ENCODE measurements around the gene YBX3.

Gene YBX3

DNA sequence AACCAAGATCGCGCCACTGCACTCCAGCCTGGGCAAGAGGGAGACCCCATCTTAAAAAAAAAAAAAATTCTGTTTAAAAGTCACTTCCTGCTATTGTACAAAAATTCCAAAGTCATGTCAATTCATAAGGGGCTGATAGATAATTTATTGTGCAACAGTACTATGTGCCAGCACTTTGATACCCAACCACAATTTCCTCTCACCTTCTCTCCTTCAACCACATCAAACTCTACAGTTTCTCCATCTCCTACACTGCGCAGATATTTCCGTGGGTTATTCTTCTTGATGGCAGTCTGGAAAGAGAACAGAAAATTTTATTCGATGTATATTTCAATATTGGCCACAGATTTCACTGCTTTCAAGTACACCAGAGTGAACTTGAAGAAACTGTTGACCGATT, 7.6 kb downstream of the YBX3 start:
- TF ChIP-seq, protein P1, sequence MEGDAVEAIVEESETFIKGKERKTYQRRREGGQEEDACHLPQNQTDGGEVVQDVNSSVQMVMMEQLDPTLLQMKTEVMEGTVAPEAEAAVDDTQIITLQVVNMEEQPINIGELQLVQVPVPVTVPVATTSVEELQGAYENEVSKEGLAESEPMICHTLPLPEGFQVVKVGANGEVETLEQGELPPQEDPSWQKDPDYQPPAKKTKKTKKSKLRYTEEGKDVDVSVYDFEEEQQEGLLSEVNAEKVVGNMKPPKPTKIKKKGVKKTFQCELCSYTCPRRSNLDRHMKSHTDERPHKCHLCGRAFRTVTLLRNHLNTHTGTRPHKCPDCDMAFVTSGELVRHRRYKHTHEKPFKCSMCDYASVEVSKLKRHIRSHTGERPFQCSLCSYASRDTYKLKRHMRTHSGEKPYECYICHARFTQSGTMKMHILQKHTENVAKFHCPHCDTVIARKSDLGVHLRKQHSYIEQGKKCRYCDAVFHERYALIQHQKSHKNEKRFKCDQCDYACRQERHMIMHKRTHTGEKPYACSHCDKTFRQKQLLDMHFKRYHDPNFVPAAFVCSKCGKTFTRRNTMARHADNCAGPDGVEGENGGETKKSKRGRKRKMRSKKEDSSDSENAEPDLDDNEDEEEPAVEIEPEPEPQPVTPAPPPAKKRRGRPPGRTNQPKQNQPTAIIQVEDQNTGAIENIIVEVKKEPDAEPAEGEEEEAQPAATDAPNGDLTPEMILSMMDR (IDR thresholded peaks at IDR 0.05) = no peak

DNA sequence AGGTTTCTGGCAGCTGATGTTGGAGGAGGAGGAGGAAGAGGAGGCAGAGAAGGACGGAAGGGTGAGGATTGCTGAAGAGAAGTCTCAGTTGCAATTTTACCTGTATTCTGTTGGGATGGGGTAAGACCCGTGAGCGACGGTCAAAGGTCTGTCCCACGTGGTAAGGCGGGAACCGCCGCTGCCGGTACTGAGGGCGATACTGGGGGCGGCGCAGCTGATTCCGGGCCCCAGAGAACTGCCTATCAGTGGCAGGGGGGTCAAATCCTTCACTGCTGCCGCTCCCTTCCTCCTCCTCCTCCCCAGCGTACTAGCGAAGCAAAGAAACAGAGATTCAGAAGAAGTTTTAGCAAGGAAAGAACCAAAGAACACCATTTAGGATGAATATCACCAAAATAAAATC, 13.3 kb downstream of the YBX3 start:
- TF ChIP-seq, protein P1 (IDR thresholded peaks at IDR 0.05) = no peak

DNA sequence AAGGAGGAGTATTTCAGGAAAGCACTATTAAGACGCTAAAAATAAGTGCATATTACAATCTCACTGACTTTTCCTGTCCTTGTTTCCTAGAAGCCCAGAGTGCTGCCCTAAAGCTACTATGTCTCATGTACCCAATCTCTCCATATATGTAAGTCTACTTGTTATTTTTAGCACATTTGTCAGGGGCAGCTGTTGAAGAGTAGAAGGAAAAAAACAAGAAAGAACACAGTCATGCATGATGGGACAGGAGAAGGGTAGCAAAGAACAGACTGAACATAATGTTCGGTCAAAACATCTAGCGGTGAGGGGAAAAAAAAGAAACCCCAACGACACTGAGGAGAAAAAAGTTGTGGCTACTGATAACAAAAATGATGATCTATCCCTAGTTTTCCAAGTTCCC, 14.3 kb downstream of the YBX3 start:
- TF ChIP-seq, protein P1 (IDR thresholded peaks at IDR 0.05) = no peak

DNA sequence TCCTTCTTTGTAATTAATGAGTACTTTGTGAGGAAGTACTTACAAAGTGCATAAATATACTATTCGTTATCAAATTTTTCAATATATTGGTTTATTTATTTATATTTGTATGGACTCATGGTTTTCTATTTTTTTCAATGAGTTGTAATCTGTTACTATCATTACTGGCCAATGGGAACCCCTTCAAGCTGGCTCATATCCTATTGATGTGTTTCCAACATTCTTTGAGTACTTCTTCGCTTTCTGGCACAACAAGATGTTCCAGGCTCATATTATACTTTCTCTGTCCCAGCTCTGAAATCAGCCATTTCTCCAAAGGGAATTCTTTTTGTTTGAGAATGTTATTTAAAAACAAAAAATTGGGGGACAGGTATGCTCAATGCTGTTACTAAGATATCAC, 17.5 kb downstream of the YBX3 start:
- TF ChIP-seq, protein P1 (IDR thresholded peaks at IDR 0.05) = no peak

DNA sequence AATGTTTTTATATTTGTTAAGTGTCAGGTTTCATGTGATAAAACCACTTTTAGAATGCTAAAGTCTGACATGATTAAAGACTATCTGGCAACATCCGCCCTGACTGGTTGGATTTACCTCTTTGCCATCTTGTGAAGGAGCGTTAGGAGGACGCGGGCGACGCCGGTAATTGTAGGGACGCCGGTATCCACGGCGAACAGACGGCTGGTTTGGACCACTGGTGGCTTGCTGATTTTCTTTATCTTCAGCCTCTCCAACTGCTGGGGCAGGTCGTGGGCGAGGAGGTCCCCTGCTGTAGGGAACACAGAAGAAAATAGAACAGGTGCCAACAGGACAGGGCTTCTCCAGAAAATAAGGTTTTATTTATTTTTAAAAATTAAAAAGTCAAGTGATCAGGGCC, 21.3 kb downstream of the YBX3 start:
- TF ChIP-seq, protein P1 (IDR thresholded peaks at IDR 0.05) = no peak

DNA sequence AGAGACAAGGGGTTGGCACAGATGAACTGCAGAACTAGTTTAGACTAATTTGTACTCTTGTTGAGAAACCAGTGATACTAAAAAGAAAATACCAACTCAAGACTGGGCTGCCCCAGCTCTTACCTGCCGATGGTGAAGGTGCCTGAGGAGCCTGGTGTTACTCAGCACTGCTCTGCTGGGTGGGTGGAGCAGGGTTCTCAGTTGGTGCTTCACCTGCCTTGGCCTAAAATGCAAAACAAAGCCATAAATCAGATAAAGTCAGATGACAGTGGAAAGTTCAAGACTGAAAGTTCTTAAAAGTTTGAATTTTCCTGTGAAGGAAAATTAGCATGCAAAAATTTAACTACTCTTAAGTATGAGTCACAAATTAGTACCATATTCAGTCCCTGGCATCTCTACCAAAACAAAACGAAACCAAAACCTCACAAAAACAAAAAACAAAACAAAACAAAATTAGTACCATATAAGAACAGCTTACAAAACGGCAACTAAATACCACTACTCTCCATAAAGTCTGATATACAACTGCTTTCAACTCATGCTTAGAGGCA, 21.9 kb downstream of the YBX3 start:
- TF ChIP-seq, protein P1 (IDR thresholded peaks at IDR 0.05) = no peak

DNA sequence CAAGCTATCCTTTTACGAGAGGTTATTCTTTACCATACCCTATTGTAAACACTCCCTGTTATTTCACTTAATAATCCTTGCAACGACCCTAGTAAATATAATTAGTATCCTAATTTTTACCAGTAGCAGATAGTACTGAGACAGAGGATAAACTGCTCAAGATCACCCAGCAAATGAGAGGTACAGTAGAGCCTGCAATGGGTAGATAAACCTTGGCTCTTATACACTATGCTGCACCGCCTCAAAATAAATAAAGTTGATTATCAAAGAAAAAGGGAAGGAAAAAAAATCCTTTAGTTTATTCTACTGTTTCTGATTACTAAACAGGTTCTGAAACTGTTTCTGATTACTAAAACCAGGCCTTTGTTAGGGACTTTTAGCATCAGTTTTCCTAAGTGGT, 22.5 kb downstream of the YBX3 start:
- TF ChIP-seq, protein P1 (IDR thresholded peaks at IDR 0.05) = no peak

DNA sequence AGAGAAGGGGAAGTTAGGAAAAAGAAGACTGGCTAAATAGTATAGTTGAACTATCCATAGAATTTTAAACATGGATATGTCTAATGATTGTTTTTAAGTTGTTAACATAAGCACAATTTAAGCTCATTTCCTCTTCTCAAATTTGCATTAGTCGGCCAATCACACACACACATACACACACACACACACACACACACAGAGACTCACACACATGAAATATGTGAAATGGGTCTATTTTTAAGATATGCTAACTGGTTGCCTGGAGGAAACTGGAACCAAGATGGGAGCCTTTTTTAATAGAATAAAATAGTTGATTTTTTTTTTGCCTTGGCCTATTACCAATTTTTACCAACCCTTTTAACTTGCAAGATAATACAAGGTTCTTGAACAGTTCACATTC, 25.3 kb downstream of the YBX3 start:
- TF ChIP-seq, protein P1 (IDR thresholded peaks at IDR 0.05) = no peak
